ENCODE data around the gene ICA1.
A peak's percentile ranks its signal among the peaks of the same experiment; 100 is the strongest.

ICA1 gene

DNA sequence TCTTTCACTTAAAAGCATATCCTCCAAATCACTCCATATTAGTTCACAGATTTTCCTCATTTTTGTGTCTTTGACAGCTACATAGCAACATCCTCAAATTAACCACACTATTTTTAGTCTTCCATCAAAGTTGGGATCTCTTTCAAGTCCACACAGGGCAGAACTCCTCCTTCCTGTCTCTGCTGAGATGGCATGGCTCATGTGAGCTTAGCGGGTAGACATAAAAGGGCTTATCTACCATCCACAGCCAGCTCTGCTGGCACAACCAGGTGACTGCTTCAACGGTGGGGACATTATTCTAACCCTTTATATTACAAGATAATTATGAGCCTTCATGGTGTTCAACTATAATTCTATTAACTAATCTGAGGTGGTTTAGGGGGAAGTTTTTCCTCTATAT lies 35.5 kb downstream of the ICA1 start:
- DNase-seq: no peak

GRCh38 chr7:8221567-8221966 lies 40.4 kb downstream of the ICA1 start:
- DNase-seq: no peak

DNA sequence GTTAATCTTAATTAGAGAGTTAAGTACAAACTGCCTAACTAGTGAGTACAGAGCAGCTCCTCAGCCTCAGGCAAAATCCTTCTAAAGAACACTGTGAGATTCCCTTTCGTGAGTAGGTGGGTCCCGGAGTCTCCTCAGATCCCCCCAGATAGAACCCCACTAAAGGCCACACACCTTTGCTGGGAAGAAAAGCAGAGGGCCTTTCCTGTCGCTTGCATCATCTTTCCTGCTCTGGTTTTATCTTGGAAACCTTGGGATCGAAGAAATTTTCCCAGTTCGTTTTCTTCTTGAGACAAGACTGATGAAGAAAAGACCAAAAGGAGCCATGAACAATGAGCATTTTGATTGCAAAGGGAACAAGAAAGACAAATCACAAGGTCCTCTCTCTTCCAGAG lies 40.9 kb downstream of the ICA1 start:
- DNase-seq: no peak

- no peak for DNase-seq
Observed at GRCh38 chr7:8220376-8221100, 41.4 kb downstream of the ICA1 start.

- DNase-seq: peak; percentile 27
Observed at GRCh38 chr7:8217200-8218068, 44.5 kb downstream of the ICA1 start.

- DNase-seq: no peak
Observed at GRCh38 chr7:8216334-8216690, 45.7 kb downstream of the ICA1 start.

DNA sequence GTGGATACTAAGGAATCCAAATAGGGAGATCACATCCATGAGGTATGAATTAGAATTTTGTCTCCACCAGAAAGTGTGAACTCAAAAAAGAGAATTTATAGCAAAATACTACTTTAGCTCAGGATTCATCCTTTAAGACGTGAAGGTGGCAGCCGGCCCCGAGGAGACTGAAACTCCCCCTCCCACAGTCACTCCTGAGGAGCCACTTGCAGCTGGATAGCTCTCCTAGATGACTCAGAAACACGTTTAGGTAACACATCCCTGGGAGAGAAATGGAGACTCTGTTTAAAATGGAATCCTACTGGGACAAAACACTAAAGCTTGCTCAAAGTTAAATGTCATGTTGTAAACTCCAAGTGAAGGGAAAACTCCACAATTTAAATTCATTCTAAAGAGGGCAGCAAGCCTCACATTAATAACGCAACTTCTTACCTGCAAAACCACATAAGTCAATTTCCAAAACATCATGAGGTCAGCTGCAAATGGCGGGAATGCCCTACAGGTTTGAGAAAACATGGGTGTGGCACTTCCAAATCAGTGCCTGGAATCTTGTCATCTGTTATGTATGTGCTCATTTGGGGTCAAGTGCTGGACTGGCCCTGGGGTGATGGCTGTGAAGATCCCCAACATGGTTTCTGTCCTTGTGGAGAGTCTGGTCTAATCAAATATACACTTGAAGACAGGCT lies 46.2 kb downstream of the ICA1 start:
- DNase-seq: no peak

GRCh38 chr7:8214244-8214824 lies 47.6 kb downstream of the ICA1 start:
- no peak for DNase-seq

DNA sequence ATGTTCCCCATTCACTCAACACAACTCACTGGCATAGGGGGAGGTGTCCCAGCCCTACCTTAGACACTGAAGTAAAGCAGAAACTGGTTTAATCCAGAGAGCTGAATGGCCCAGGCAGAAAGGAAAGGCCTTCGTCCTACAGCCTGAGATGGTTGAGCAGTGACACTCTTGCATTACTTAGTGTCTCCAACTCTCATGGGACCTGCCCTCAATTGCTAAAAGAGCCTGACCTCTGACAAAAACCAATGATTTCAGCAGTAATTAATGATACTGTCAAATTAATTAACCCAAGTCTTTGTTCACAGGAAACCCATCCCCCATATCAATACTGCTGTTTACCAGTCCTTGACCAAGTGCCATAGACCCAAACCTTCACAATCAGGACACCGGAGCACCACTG lies 48.6 kb downstream of the ICA1 start:
- no peak for DNase-seq

DNA sequence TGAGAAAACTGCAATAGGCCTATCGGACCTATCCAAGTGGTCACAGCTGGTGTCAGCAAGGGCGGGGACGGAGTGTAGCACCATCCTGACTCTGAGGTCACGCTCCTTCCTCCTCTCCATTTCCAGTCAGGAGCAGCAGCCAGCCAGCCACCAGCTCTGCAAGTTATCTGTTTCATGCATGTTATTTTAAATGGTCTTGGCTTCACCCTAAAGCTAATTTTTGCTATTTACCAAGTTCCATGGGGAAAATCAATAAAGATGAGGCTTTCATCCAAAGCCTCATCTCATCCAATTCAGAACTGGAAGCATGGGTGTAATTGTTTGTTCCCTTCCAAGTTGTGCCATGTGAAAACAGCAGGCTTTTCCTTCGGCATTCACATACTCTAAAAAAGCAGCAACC lies 49.3 kb downstream of the ICA1 start:
- no peak for DNase-seq

DNA sequence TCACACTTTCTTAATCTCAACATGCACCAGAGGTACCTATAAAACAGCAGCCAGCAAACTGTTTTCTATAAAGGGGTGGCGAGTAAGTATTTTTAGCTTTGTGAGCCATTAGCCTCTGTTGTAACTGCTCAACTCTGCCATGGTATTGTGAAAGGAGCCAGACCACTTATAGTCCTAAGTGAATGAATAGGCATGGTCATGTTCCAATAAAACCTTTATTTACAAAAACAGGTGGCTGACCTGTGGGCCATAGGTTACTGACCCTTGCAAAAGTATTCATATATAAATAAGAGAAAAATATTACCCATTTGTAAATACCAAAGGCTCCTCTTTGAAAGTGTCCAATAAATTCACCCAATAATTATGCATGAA lies 50.3 kb downstream of the ICA1 start:
- DNase-seq: no peak

DNA sequence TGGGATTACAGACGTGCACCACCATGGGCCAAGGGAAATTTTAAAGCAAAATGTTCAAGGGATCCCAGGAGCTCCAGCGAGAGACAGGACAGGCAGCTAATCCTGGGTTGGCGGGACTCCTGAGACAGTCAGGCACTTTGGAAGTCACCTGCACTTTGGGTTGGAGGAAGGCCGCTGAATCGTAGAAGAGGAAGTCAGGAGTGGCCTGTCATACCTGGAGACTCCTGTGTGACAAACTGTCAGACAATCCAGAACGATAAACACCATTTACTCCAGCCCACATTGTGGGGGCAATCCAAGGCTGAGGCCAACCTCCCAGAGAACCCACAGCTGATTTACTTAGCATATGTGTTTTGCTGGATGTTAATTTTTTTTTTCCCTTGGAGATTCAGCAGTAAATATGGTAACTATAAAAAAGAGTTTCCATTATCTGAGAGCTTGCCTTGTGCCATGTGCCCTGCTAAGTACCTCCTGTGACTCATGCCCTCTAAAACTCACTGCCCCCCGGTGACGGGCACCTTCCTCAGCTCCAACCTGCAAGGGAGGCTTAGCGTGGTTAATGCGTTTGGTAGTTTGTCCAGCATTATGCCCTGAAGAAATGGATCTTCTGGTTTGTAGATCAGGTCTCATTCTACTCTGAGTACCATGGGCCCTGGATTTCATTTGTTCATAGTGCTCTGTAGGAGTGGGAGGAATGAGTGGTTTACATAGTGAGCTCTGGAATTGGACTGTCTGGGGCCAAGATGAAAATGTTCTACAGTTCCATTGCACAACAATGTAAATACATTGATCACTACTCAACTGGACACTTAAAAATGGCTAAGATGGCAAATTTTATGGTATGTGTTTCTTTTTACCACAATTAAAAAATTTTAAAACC lies 50.9 kb downstream of the ICA1 start:
- DNase-seq: no peak

DNA sequence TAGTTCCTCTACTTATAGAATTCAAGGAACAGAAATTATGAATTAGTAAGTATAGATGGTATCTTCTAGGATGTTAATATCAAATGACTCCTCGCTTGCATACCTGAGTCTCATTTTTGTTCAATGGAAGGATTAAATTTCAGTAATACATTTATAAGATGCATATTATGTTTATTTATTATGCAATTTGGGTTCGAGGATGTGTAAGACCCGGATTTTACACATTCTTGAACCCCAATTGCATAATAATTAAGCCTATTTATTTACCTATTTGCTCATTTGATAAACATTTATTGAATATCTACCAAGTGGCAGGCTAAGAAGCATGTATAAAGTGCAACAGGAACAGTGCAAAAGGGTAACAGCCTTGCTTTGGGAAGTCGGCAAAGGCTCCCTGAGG lies 52.6 kb downstream of the ICA1 start:
- no peak for DNase-seq

- no peak for DNase-seq
Observed at GRCh38 chr7:8208816-8209215, 53.2 kb downstream of the ICA1 start.

- no peak for DNase-seq
Observed at GRCh38 chr7:8206956-8207355, 55.0 kb downstream of the ICA1 start.

DNA sequence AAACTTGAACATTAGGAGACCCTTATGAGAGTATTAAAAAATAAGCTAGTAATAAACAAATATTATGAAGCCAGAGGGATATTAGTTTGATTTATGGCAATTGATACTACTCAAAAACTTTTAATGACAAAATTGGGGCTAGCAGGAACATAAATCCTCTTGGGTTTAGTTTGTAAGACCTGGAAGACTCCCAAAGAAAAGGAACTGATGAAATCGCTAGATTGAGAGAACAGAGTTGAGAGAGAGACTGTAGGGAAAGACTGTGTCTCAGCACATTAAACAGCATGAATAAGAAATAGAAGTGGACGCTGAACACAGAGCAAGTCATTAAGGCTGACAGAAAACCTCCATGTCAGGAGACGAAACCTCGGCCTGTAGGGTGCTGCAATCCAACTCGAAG lies 56.4 kb downstream of the ICA1 start:
- no peak for DNase-seq

DNA sequence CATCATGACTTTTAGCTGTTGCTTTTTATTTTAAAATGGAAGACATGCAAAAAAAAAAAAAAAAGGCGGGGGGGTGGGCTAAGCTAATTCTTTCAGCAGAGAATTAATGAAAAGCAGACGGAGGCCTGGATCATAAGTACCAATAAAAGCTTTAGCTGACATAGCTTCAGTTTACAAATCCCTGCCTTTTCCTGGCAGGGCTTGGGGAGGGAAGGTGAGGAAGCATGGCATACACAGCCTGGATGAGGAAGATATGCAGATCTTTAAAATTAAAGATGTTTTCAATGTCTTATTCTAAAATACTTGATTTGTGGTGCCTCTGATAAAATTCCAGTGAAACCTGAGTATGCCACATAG lies 57.0 kb downstream of the ICA1 start:
- DNase-seq: no peak

DNA sequence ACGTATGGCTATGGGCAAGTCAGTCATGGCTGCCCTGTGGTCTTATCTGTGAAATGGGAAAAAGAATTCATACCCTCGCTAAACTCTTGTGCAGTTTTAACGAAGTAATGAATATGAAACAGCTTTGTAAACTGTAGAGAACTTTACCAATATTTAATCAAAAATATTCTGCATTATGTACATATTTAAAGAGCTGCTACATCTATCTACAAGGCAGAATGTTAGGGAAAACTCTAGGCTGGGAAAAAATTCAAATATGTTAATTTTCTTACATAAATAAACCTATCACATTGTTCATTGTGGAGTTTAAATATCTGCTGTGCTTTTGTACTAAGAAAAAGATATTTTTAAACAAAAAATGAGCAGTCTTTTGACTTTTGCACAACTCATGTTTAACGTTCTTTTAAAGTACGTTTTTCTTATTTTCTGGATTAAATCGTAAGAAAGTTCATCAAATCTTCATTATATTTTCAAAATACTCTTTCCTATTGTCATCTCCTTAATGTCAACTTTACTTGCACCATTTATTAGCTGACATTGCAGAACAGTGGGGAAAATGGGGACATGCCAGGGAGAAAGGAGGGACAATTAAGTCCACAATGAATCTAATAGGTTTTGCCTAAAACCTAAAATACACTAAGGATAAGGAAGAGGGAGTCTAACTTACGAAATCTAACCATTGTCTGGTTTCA lies 57.5 kb downstream of the ICA1 start:
- no peak for DNase-seq

DNA sequence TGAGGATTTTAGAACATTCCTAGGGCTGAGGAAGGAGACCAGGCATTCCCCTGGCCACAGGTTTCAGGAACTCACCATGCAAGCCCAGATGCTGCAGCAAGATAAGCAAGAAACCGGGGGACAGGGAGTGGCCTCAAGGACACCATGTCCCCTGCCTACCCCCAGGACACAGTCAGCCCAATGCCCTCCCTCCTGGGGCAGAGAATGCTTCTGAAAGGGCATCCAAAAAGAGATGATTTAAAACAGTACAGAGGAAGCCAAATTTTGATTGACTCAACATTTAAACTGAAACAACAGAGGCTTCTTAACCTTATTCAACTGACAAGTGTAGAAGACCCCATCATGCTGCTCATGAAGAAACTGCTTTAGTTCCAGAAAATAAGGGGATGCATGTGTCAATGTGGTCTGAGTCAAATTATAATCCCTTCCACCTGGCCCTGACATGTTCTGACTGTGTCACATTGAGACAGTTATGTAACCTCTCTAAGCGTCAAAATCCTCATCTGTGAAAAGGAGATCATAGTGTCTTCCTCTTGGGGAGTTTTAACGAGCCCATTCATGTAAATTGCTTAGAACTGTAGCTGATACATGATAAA lies 60.0 kb downstream of the ICA1 start:
- DNase-seq: no peak

DNA sequence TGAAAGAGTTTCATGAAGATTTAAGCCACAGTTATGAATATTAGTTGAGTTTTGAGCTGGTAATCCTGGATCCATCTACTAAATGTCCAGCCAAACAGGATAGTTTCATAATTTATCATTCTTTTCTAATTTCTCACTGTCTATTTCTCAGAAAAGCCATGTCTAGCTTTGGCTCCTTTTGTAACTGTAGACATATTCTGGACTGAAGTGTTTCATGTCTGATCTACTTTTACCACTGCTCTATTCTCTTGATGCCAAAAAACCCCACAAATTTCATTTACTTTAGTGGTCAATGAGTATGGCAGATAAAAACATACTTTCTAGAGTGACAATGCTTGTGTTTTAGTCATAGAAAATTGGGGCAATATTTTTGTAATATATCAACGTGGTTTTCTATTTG lies 61.2 kb downstream of the ICA1 start:
- no peak for DNase-seq

GRCh38 chr7:8200316-8200715 lies 61.7 kb downstream of the ICA1 start:
- no peak for DNase-seq
